OCI-LY3 (cell line): ENCODE results near the gene TUNAR.

Source experiments
- EZH2phosphoT487 ChIP-seq: fragments of 200-600 bp; shearing (Covaris generic); IDR thresholded peaks from 2 replicates; pipeline ENCODE4 v1.6.1; 2018; ENCODE audit warnings: antibody characterized with exemption, mixed run types, low read depth
- TF ChIP-seq, protein P1 (sequence below): fragments of 200-600, 300-600 bp; sonication (generic); IDR thresholded peaks from 2 replicates; pipeline ENCODE4 v1.5.1; 2014; ENCODE audit warnings: antibody characterized with exemption, low read length, low read depth

DNA sequence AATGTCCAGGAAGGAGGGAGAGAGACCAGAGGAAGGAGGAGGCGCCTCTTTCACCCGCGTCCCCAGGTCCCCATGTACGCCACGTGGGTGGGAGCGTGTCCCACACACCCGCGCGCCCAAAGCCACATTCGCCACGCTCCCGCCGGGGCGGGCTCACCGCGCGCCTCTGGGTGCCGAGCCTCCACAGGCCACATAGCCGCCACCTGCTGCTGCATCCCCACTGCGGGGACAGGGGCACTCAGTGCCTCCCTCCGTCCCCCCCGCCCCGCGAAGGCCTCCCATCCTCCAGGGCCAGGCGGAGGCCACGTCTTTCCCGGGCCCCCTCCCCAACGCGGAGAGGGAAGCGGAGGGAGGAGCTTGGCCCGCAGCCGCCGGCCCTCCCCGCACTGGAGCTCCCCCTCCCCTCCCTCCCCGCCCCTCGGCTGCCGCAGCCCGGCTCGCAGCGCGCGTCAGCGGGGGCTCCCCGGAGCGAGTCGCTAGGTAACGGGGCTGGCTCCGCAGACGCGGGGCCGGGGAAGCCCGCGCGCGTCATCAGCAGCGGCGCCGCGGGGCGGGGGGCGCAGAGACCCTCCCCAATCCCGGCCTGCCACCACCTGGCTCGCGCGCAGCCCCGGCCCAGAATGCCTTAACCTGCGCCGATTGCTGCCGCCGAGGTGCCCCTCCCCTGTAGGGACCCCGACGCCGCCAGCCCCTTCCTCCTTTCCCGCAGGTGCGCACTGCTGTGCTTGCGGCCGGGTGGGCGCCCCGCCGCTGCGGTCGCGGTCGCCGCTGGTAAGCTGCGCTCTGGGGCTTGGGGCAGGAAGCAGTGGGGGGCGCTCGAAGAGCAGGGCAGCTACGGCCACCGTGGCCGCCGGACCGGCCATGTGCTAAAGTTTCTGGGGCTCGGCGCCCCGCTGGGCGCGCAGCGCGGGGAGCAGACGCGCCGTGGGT, 536 bp upstream of the TUNAR start:
- TF ChIP-seq, protein P1, sequence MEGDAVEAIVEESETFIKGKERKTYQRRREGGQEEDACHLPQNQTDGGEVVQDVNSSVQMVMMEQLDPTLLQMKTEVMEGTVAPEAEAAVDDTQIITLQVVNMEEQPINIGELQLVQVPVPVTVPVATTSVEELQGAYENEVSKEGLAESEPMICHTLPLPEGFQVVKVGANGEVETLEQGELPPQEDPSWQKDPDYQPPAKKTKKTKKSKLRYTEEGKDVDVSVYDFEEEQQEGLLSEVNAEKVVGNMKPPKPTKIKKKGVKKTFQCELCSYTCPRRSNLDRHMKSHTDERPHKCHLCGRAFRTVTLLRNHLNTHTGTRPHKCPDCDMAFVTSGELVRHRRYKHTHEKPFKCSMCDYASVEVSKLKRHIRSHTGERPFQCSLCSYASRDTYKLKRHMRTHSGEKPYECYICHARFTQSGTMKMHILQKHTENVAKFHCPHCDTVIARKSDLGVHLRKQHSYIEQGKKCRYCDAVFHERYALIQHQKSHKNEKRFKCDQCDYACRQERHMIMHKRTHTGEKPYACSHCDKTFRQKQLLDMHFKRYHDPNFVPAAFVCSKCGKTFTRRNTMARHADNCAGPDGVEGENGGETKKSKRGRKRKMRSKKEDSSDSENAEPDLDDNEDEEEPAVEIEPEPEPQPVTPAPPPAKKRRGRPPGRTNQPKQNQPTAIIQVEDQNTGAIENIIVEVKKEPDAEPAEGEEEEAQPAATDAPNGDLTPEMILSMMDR, result no peak
- no peak for TF ChIP-seq EZH2phosphoT487
